Osteocyte (in vitro differentiated cells): ENCODE results near the gene ARID3A. TPM values are rescaled to one million over a fixed set of nuclear protein-coding genes. Genes with fewer than 3 reads are reported as not detected.
A peak's percentile ranks its signal among the peaks of the same experiment; 100 is the strongest.

Source experiments
- DNase-seq: peaks from one replicate; pipeline ENCODE4 v3.0.0; 2021; ENCODE audit warnings: mixed read lengths; ENCODE audit not compliant: unreplicated experiment; ENCODE audit errors: extremely low spot score
- H3K27ac Mint-ChIP-seq: one replicate; pipeline ENCODE4 v1.8.0; 2021; ENCODE audit warnings: mild to moderate bottlenecking, mixed read lengths; ENCODE audit not compliant: unreplicated experiment
- H3K27me3 Mint-ChIP-seq: one replicate; pipeline ENCODE4 v1.8.0; 2021; ENCODE audit warnings: mixed read lengths; ENCODE audit not compliant: unreplicated experiment
- H3K36me3 Mint-ChIP-seq: one replicate; pipeline ENCODE4 v1.8.0; 2021; ENCODE audit warnings: mixed read lengths; ENCODE audit not compliant: unreplicated experiment
- H3K4me1 Mint-ChIP-seq: one replicate; pipeline ENCODE4 v1.8.0; 2021; ENCODE audit warnings: mixed read lengths; ENCODE audit not compliant: unreplicated experiment
- H3K4me3 Mint-ChIP-seq: one replicate; pipeline ENCODE4 v1.8.0; 2021; ENCODE audit warnings: mild to moderate bottlenecking, moderate library complexity, mixed read lengths; ENCODE audit not compliant: unreplicated experiment
- H3K9me3 Mint-ChIP-seq: one replicate; pipeline ENCODE4 v1.8.0; 2021; ENCODE audit warnings: mixed read lengths; ENCODE audit not compliant: unreplicated experiment
- total RNA-seq: library from RNA; stranded (reverse); gene quantifications from 2 replicates; pipeline ENCODE4 v1.2.1, GENCODE V29; 2021
- TF ChIP-seq, protein P1 (sequence below): fragments of 200-600 bp; sonication (generic); IDR thresholded peaks from 2 replicates; pipeline ENCODE4 v1.5.0; 2021; ENCODE audit warnings: antibody characterized with exemption, mild to moderate bottlenecking, moderate library complexity

Gene ARID3A
- total RNA-seq, 1 donor from 2014 or later: 16.8 TPM

GRCh38 chr19:1017115-1017905, 91.5 kb downstream of the ARID3A start:
- peak overlapping the region; percentile 47 for H3K4me3 Mint-ChIP-seq
- TF ChIP-seq, protein P1, sequence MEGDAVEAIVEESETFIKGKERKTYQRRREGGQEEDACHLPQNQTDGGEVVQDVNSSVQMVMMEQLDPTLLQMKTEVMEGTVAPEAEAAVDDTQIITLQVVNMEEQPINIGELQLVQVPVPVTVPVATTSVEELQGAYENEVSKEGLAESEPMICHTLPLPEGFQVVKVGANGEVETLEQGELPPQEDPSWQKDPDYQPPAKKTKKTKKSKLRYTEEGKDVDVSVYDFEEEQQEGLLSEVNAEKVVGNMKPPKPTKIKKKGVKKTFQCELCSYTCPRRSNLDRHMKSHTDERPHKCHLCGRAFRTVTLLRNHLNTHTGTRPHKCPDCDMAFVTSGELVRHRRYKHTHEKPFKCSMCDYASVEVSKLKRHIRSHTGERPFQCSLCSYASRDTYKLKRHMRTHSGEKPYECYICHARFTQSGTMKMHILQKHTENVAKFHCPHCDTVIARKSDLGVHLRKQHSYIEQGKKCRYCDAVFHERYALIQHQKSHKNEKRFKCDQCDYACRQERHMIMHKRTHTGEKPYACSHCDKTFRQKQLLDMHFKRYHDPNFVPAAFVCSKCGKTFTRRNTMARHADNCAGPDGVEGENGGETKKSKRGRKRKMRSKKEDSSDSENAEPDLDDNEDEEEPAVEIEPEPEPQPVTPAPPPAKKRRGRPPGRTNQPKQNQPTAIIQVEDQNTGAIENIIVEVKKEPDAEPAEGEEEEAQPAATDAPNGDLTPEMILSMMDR: no peak
- H3K9me3 Mint-ChIP-seq: no peaks in the 10 kb centered on the region
- H3K36me3 Mint-ChIP-seq: peaks cover 2% of the 10 kb centered on the region
- no peaks in the 10 kb centered on the region for H3K27me3 Mint-ChIP-seq
- DNase-seq: no peak
- peak overlapping the region; percentile 77 for H3K27ac Mint-ChIP-seq
- H3K4me1 Mint-ChIP-seq: peaks cover 44% of the 10 kb centered on the region

GRCh38 chr19:1017906-1018305, 92.1 kb downstream of the ARID3A start:
- Mint-ChIP-seq H3K4me3 (no peak overlapping the region), H3K27me3 (no peaks in the 10 kb centered on the region), H3K9me3 (no peaks in the 10 kb centered on the region), H3K36me3 (peaks cover 2% of the 10 kb centered on the region), H3K27ac (peak overlapping the region; percentile 18), H3K4me1 (peaks cover 44% of the 10 kb centered on the region)
- TF ChIP-seq, protein P1: no peak
- DNase-seq: no peak

GRCh38 chr19:1018393-1018792, 92.6 kb downstream of the ARID3A start:
- H3K9me3 Mint-ChIP-seq: no peaks in the 10 kb centered on the region
- TF ChIP-seq, protein P1: no peak
- DNase-seq: no peak
- H3K4me1 Mint-ChIP-seq: peaks cover 44% of the 10 kb centered on the region
- H3K27me3 Mint-ChIP-seq: no peaks in the 10 kb centered on the region
- H3K36me3 Mint-ChIP-seq: peaks cover 2% of the 10 kb centered on the region
- H3K27ac Mint-ChIP-seq: peak overlapping the region; percentile 18
- H3K4me3 Mint-ChIP-seq: peak overlapping the region; percentile 84

DNA sequence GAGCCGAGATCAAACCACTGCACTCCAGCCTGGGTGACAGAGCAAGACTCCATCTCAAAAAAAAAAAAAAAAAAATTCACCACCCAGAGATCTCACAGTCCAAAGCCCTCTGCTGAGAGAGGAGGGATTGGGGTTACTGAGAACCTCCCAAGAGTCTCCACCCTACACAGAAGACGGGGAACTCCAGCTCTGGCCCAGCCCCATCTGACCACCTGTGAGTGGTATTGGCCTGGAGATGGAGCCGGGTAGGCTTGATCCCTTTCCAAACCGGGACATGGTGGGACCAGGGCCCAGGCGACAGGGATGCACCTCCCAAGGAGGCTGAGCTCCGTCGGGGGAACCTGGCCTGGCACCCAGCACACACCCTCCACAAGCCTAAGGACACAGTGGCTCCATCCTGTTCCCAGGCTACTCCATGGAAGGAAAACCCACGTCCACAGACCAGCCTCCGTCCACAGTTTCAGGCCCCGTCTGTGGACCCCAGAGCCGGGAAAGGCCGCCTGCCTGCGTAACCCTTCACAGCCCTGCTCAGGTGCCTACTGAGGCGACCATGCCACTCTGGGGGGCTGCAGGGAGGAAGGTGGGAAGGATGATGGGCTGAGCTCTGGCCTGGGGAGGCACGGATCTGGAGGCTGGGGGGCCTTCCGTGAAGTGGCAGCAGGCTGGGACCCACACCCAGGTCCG, 93.2 kb downstream of the ARID3A start:
- Mint-ChIP-seq H3K27me3 (no peaks in the 10 kb centered on the region), H3K27ac (peak overlapping the region; percentile 18)

GRCh38 chr19:1019616-1019961, 93.8 kb downstream of the ARID3A start:
- TF ChIP-seq, protein P1: no peak
- Mint-ChIP-seq H3K4me3 (peak overlapping the region; percentile 84), H3K9me3 (no peaks in the 10 kb centered on the region), H3K36me3 (no peaks in the 10 kb centered on the region), H3K4me1 (peaks cover 44% of the 10 kb centered on the region), H3K27ac (peak overlapping the region; percentile 80), H3K27me3 (no peaks in the 10 kb centered on the region)
- no peak for DNase-seq

More for the DNA sequence above, 93.2 kb downstream of the ARID3A start:
- Mint-ChIP-seq H3K4me3 (peak overlapping the region; percentile 84), H3K36me3 (peaks cover 2% of the 10 kb centered on the region), H3K9me3 (no peaks in the 10 kb centered on the region), H3K4me1 (peaks cover 44% of the 10 kb centered on the region)
- TF ChIP-seq, protein P1: no peak
- no peak for DNase-seq
